Thyroid gland (tissue), 4 donors: Measurements from ENCODE around the gene PITPNC1. TPM values are rescaled to one million over a fixed set of nuclear protein-coding genes. Genes with fewer than 3 reads are reported as not detected.
"Not testable (repeated sequence)": the region's sequence is repeated elsewhere in the genome, so short reads cannot be mapped to it uniquely, and the experiment has no call there.

Experiments
- DNase-seq, 2 donors: peaks; one replicate each; pipeline ENCODE4 v3.0.0-alpha.2; 2019
- H3K27ac ChIP-seq, 3 donors: fragments of 200-600 bp; sonication (generic); 1 replicate in 2 of 3; 2 replicates in 1 of 3; pipeline ENCODE4 v1.5.1; 2016 to 2019; ENCODE audit warnings: mild to moderate bottlenecking in 1 of 3, moderate library complexity in 1 of 3
- H3K27me3 ChIP-seq: fragments of 200-600 bp; sonication (generic); one replicate; pipeline ENCODE4 v1.5.1; 2019
- H3K36me3 ChIP-seq, 2 donors: fragments of 200-600 bp; sonication (generic); one replicate each; pipeline ENCODE4 v1.5.1; 2016 to 2019
- H3K4me1 ChIP-seq, 2 donors: fragments of 200-600 bp; sonication (generic); one replicate each; pipeline ENCODE4 v1.5.1; 2017 to 2019
- H3K4me3 ChIP-seq, 3 donors: fragments of 200-600 bp; sonication (generic); replicated peaks in 1 of 3; 1 replicate in 2 of 3; 2 replicates in 1 of 3; pipeline ENCODE4 v1.5.1; 2016; ENCODE audit warnings: mild to moderate bottlenecking in 1 of 3
- H3K9me3 ChIP-seq: fragments of 200-600 bp; sonication (generic); one replicate; pipeline ENCODE4 v1.5.1; 2017
- CTCF ChIP-seq, 6 experiments: fragments of 200-600 bp in 3 of 6; fragments of 450-650 bp in 3 of 6; sonication (generic) in 3 of 6; IDR thresholded peaks; one replicate each; pipeline ENCODE4 v1.5.1; 2016 to 2019; ENCODE audit warnings: antibody characterized with exemption in 6 of 6, mild to moderate bottlenecking in 2 of 6, inconsistent platforms in 1 of 6, moderate library complexity in 1 of 6
- POLR2A ChIP-seq, 2 donors: fragments of 450-650 bp; IDR thresholded peaks; one replicate each; pipeline ENCODE4 v1.6.1; 2017; ENCODE audit warnings: antibody characterized with exemption in 2 of 2, mild to moderate bottlenecking in 2 of 2, moderate library complexity in 1 of 2
- WGBS, 2 donors: methylation state at CpG; one replicate each; pipeline ENCODE4 v1.1.5; 2017; 5-methylcytosine and 5-hydroxymethylcytosine counted together
- intact Hi-C: fragments of 100-400 bp; cut with DNase I; formaldehyde crosslinking; loops from one replicate; pipeline ENCODE4 v1.15.1; 2023
- total RNA-seq, 4 donors: library from RNA; depleted of rRNA; stranded (reverse); fragments of >200 nt; gene quantifications; one replicate each; pipeline ENCODE4 v1.2.3, GENCODE V29; 2016

The PITPNC1 gene
- total RNA-seq, 4 donors from 2014 or later, result 3.6 to 14.2 (median 7.3) TPM

DNA sequence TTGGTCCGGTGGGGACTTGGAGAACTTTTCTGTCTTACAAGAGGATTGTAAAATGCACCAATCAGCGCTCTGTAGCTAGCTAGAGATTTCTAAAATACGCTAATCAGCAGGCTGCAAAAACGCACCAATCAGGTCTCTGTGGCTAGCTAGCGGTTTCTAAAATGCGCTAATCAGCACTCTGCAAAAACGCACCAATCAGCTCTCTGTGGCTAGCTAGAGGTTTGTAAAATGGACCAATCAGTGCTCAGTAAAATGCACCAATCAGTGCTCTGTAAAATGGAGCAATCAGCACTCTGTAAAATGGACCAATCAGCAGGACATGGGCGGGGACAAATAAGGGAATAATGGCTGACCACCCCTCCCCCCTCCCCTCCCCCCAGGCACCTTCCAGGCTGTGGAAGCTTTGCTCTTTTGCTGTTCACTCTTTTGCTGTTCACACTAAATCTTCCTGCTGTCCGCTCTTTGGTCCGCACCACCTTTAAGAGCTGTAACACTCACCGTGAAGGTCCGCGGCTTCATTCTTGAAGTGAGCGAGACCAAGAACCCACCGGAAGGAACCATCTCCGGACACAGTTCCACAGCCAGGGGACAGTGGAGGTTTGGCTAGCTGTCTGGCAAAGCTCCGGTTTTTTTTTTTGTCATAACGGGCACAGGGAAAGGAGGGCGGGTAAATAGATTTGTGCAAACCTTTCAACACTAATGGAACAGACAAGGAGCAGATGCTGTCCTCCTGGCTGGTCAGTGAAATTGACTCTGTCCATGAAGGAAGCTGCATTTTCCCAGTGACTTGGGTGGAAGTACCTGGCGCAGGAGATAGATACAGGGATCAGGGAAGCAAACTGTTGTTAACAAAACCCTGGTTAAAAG, 8.3 kb downstream of the PITPNC1 start:
- H3K36me3 ChIP-seq, result no peaks in the 10 kb centered on the region
- peaks cover 2 to 11% of the 10 kb centered on the region in 2 donors for H3K4me1 ChIP-seq
- no peak for TF ChIP-seq CTCF (IDR thresholded peaks at IDR 0.05)
- no peak for TF ChIP-seq POLR2A (IDR thresholded peaks at IDR 0.05)
- no peak overlapping the region for H3K27ac ChIP-seq
- no peak overlapping the region for H3K4me3 ChIP-seq
- H3K9me3 ChIP-seq, result no peaks in the 10 kb centered on the region
- intact Hi-C loops, result no loop called here
- no peak for DNase-seq
- H3K27me3 ChIP-seq, result no peaks in the 10 kb centered on the region
- WGBS, 2 donors, result 93 to 96% methylated on average over 19 to 20 of the region's 20 CpGs

DNA sequence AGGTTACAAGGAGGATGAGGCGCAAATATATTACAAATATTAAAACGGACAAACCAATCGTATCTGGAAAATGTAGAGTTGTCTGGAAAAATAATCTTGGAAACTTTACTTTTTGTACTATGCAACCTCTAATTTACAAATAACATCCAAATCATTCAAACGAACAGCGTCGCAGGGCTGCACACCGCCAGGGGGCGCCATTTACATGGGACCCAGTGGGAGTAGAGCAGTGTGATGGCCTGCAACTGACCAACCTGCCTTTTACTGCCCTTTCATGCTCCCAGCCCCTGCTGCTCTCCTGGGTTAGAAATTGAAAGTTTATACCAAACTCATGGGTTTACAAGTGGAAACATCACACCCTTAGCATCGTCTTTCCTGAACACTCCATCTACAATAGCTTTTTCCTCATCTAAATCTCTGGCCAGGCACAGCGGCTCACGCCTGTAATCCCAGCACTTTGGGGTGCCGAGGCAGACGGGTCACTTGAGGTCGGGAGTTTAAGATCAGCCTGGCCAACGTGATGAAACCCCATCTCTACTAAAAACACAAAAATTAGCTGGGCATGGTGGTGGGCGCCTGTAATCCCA, 10.0 kb downstream of the PITPNC1 start:
- no peak overlapping the region for H3K27ac ChIP-seq
- DNase-seq, result peak in 1 of 2 donors; percentile 37
- peak in 5 of 6 experiments; percentile 30 to 51 (median 41) for TF ChIP-seq CTCF (IDR thresholded peaks at IDR 0.05)
- TF ChIP-seq POLR2A (IDR thresholded peaks at IDR 0.05), result no peak
- no peaks in the 10 kb centered on the region for H3K36me3 ChIP-seq
- no peaks in the 10 kb centered on the region for H3K9me3 ChIP-seq
- H3K4me3 ChIP-seq, result no peak overlapping the region
- no peaks in the 10 kb centered on the region for H3K27me3 ChIP-seq
- H3K4me1 ChIP-seq, result peaks cover 9 to 19% of the 10 kb centered on the region in 2 donors
- intact Hi-C loops, result no loop called here
- WGBS, 2 donors, result 71 to 72% methylated on average over 16 of the region's 16 CpGs

- H3K27ac ChIP-seq, DNase-seq, H3K27me3 ChIP-seq, intact Hi-C loops, H3K4me3 ChIP-seq, H3K36me3 ChIP-seq, H3K9me3 ChIP-seq: not testable (repeated sequence)
- H3K4me1 ChIP-seq, result peaks cover 9 to 19% of the 10 kb centered on the region in 2 donors
- 94 to 97% methylated on average over 10 of the region's 10 CpGs for WGBS, 2 donors
Measured at GRCh38 chr17:67388536-67388935, 11.5 kb downstream of the PITPNC1 start.

GRCh38 chr17:67388986-67389385, 11.9 kb downstream of the PITPNC1 start:
- intact Hi-C loops, result no loop called here

More at GRCh38 chr17:67388986-67389385, 11.9 kb downstream of the PITPNC1 start:
- Histone ChIP-seq H3K4me3 (no peak overlapping the region), H3K36me3 (no peaks in the 10 kb centered on the region), H3K27ac (no peak overlapping the region), H3K27me3 (no peaks in the 10 kb centered on the region), H3K9me3 (no peaks in the 10 kb centered on the region), H3K4me1 (peaks cover 9 to 19% of the 10 kb centered on the region in 2 donors)
- 93 to 97% methylated on average over 4 of the region's 4 CpGs for whole genome bisulfite sequencing, 2 donors
- no peak for DNase-seq
- TF ChIP-seq CTCF (IDR thresholded peaks at IDR 0.05), result no peak
- no peak for TF ChIP-seq POLR2A (IDR thresholded peaks at IDR 0.05)
